ENCODE results near the gene PREB. TPM values are rescaled to one million over a fixed set of nuclear protein-coding genes. Genes with fewer than 3 reads are reported as not detected.
"Not testable (repeated sequence)": the region's sequence is repeated elsewhere in the genome, so short reads cannot be mapped to it uniquely, and the experiment has no call there.

The PREB gene
- polyA plus RNA-seq, 1 donor = 48.5 TPM

- no CpG with 5 or more reads among the region's 2 CpGs for WGBS (ENCODE audit: insufficient coverage, low lambda C conversion rate)
- no peak for DNase-seq
- Histone ChIP-seq H3K9me3 (ENCODE audit: control insufficient read depth, low read depth, low read length) (no peaks in the 10 kb centered on the region), H3K4me3 (ENCODE audit: low read length) (no peak overlapping the region), H3K27ac (ENCODE audit: low read length) (no peak overlapping the region), H3K36me3 (ENCODE audit: control insufficient read depth, insufficient read depth, low read length) (no peaks in the 10 kb centered on the region), H3K27me3 (ENCODE audit: control insufficient read depth, insufficient read depth, low read length) (peaks cover 15% of the 10 kb centered on the region), H3K4me1 (ENCODE audit: control insufficient read depth, insufficient read depth, low read length) (peaks cover 6% of the 10 kb centered on the region)
These were observed 18.9 kb downstream of the PREB start for GRCh38 chr2:27115519-27115918.

- not testable (repeated sequence) for H3K9me3 ChIP-seq (ENCODE audit: control insufficient read depth, low read depth, low read length); H3K4me1 ChIP-seq (ENCODE audit: control insufficient read depth, insufficient read depth, low read length); H3K27me3 ChIP-seq (ENCODE audit: control insufficient read depth, insufficient read depth, low read length); DNase-seq; H3K27ac ChIP-seq (ENCODE audit: low read length); H3K4me3 ChIP-seq (ENCODE audit: low read length); H3K36me3 ChIP-seq (ENCODE audit: control insufficient read depth, insufficient read depth, low read length)
- WGBS (ENCODE audit: insufficient coverage, low lambda C conversion rate) = no CpG with 5 or more reads among the region's 49 CpGs
These were observed 22.9 kb downstream of the PREB start for GRCh38 chr2:27111392-27112078.

GRCh38 chr2:27110603-27111352, 23.7 kb downstream of the PREB start:
- not testable (repeated sequence) for DNase-seq; H3K9me3 ChIP-seq (ENCODE audit: control insufficient read depth, low read depth, low read length); H3K27ac ChIP-seq (ENCODE audit: low read length); H3K4me3 ChIP-seq (ENCODE audit: low read length); H3K4me1 ChIP-seq (ENCODE audit: control insufficient read depth, insufficient read depth, low read length); H3K27me3 ChIP-seq (ENCODE audit: control insufficient read depth, insufficient read depth, low read length); H3K36me3 ChIP-seq (ENCODE audit: control insufficient read depth, insufficient read depth, low read length)
- no CpG with 5 or more reads among the region's 24 CpGs for WGBS (ENCODE audit: insufficient coverage, low lambda C conversion rate)

- Histone ChIP-seq H3K27ac (ENCODE audit: low read length) (no peak overlapping the region), H3K4me3 (ENCODE audit: low read length) (no peak overlapping the region), H3K27me3 (ENCODE audit: control insufficient read depth, insufficient read depth, low read length) (no peaks in the 10 kb centered on the region), H3K9me3 (ENCODE audit: control insufficient read depth, low read depth, low read length) (no peaks in the 10 kb centered on the region), H3K4me1 (ENCODE audit: control insufficient read depth, insufficient read depth, low read length) (no peaks in the 10 kb centered on the region), H3K36me3 (ENCODE audit: control insufficient read depth, insufficient read depth, low read length) (no peaks in the 10 kb centered on the region)
- no peak for DNase-seq
- WGBS (ENCODE audit: insufficient coverage, low lambda C conversion rate) = no CpG with 5 or more reads among the region's 3 CpGs
These were observed 25.4 kb downstream of the PREB start for GRCh38 chr2:27109083-27109482.

GRCh38 chr2:27108221-27108620, 26.2 kb downstream of the PREB start:
- Histone ChIP-seq H3K4me3 (ENCODE audit: low read length) (no peak overlapping the region), H3K4me1 (ENCODE audit: control insufficient read depth, insufficient read depth, low read length) (no peaks in the 10 kb centered on the region), H3K27me3 (ENCODE audit: control insufficient read depth, insufficient read depth, low read length) (no peaks in the 10 kb centered on the region), H3K9me3 (ENCODE audit: control insufficient read depth, low read depth, low read length) (no peaks in the 10 kb centered on the region), H3K27ac (ENCODE audit: low read length) (no peak overlapping the region), H3K36me3 (ENCODE audit: control insufficient read depth, insufficient read depth, low read length) (no peaks in the 10 kb centered on the region)
- DNase-seq = no peak
- 88% methylated on average over 2 of the region's 2 CpGs for WGBS (ENCODE audit: insufficient coverage, low lambda C conversion rate)

- H3K27me3 ChIP-seq (ENCODE audit: control insufficient read depth, insufficient read depth, low read length) = no peaks in the 10 kb centered on the region
- no peak overlapping the region for H3K27ac ChIP-seq (ENCODE audit: low read length)
- no peak overlapping the region for H3K4me3 ChIP-seq (ENCODE audit: low read length)
- DNase-seq = no peak
- H3K4me1 ChIP-seq (ENCODE audit: control insufficient read depth, insufficient read depth, low read length) = no peaks in the 10 kb centered on the region
- no peaks in the 10 kb centered on the region for H3K9me3 ChIP-seq (ENCODE audit: control insufficient read depth, low read depth, low read length)
- H3K36me3 ChIP-seq (ENCODE audit: control insufficient read depth, insufficient read depth, low read length) = peaks cover 2% of the 10 kb centered on the region
- WGBS (ENCODE audit: insufficient coverage, low lambda C conversion rate) = 83% methylated on average over 2 of the region's 3 CpGs
These were observed 28.5 kb downstream of the PREB start for GRCh38 chr2:27105981-27106380.

GRCh38 chr2:27102329-27102728, 32.1 kb downstream of the PREB start:
- H3K36me3 ChIP-seq (ENCODE audit: control insufficient read depth, insufficient read depth, low read length) = peaks cover 31% of the 10 kb centered on the region
- H3K27ac ChIP-seq (ENCODE audit: low read length) = no peak overlapping the region
- WGBS (ENCODE audit: insufficient coverage, low lambda C conversion rate) = no CpG with 5 or more reads among the region's 5 CpGs
- peak in 1 of 2 donors; percentile 7 for DNase-seq
- H3K4me3 ChIP-seq (ENCODE audit: low read length) = no peak overlapping the region
- H3K9me3 ChIP-seq (ENCODE audit: control insufficient read depth, low read depth, low read length) = no peaks in the 10 kb centered on the region
- H3K27me3 ChIP-seq (ENCODE audit: control insufficient read depth, insufficient read depth, low read length) = no peaks in the 10 kb centered on the region
- H3K4me1 ChIP-seq (ENCODE audit: control insufficient read depth, insufficient read depth, low read length) = no peaks in the 10 kb centered on the region

- no peaks in the 10 kb centered on the region for H3K9me3 ChIP-seq (ENCODE audit: control insufficient read depth, low read depth, low read length)
- peaks cover 18% of the 10 kb centered on the region for H3K4me1 ChIP-seq (ENCODE audit: control insufficient read depth, insufficient read depth, low read length)
- no peak overlapping the region for H3K27ac ChIP-seq (ENCODE audit: low read length)
- peaks cover 44% of the 10 kb centered on the region for H3K36me3 ChIP-seq (ENCODE audit: control insufficient read depth, insufficient read depth, low read length)
- H3K4me3 ChIP-seq (ENCODE audit: low read length) = no peak overlapping the region
- no CpG with 5 or more reads among the region's 10 CpGs for WGBS (ENCODE audit: insufficient coverage, low lambda C conversion rate)
- no peak for DNase-seq
- H3K27me3 ChIP-seq (ENCODE audit: control insufficient read depth, insufficient read depth, low read length) = no peaks in the 10 kb centered on the region
These were observed 34.4 kb downstream of the PREB start for GRCh38 chr2:27100036-27100435.

- WGBS (ENCODE audit: insufficient coverage, low lambda C conversion rate) = no CpG with 5 or more reads among the region's 19 CpGs
- Histone ChIP-seq H3K9me3 (ENCODE audit: control insufficient read depth, low read depth, low read length) (no peaks in the 10 kb centered on the region), H3K36me3 (ENCODE audit: control insufficient read depth, insufficient read depth, low read length) (peaks cover 49% of the 10 kb centered on the region), H3K4me1 (ENCODE audit: control insufficient read depth, insufficient read depth, low read length) (peaks cover 24% of the 10 kb centered on the region), H3K4me3 (ENCODE audit: low read length) (no peak overlapping the region), H3K27ac (ENCODE audit: low read length) (no peak overlapping the region), H3K27me3 (ENCODE audit: control insufficient read depth, insufficient read depth, low read length) (no peaks in the 10 kb centered on the region)
- DNase-seq = no peak
These were observed 35.0 kb downstream of the PREB start for GRCh38 chr2:27099334-27099955.

- no peak overlapping the region for H3K4me3 ChIP-seq (ENCODE audit: low read length)
- no peaks in the 10 kb centered on the region for H3K27me3 ChIP-seq (ENCODE audit: control insufficient read depth, insufficient read depth, low read length)
- no peaks in the 10 kb centered on the region for H3K9me3 ChIP-seq (ENCODE audit: control insufficient read depth, low read depth, low read length)
- H3K4me1 ChIP-seq (ENCODE audit: control insufficient read depth, insufficient read depth, low read length) = peaks cover 45% of the 10 kb centered on the region
- WGBS (ENCODE audit: insufficient coverage, low lambda C conversion rate) = no CpG with 5 or more reads among the region's 14 CpGs
- H3K27ac ChIP-seq (ENCODE audit: low read length) = no peak overlapping the region
- peaks cover 52% of the 10 kb centered on the region for H3K36me3 ChIP-seq (ENCODE audit: control insufficient read depth, insufficient read depth, low read length)
- DNase-seq = no peak
These were observed 37.1 kb downstream of the PREB start for GRCh38 chr2:27097341-27097740.

All from large intestine (tissue), 3 donors.